GM19240 (cell line): ENCODE results near the gene B4GALT3.
A peak's percentile ranks its signal among the peaks of the same experiment; 100 is the strongest.

Experiments used
- DNase-seq: peaks from one replicate; pipeline ENCODE4 v3.0.0; 2011; ENCODE audit warnings: low spot score; ENCODE audit not compliant: insufficient read length

The B4GALT3 gene

GRCh38 chr1:161163793-161164192, 13.5 kb downstream of the B4GALT3 start:
- DNase-seq, result no peak

GRCh38 chr1:161162806-161163205, 14.5 kb downstream of the B4GALT3 start:
- no peak for DNase-seq

- no peak for DNase-seq
Measured at GRCh38 chr1:161162052-161162451, 15.3 kb downstream of the B4GALT3 start.

- DNase-seq, result no peak
Measured at GRCh38 chr1:161161652-161162051, 15.7 kb downstream of the B4GALT3 start.

GRCh38 chr1:161160671-161161145, 16.6 kb downstream of the B4GALT3 start:
- no peak for DNase-seq

GRCh38 chr1:161159913-161160243, 17.4 kb downstream of the B4GALT3 start:
- DNase-seq, result no peak

GRCh38 chr1:161159087-161159912, 18.0 kb downstream of the B4GALT3 start, which contains the start of gene USP21:
Gene USP21 (plus strand): TSS chr1:161159500. CDS start chr1:161160641, 1,141 bp downstream.
- DNase-seq, result peak; percentile 83

- DNase-seq, result no peak
Measured at GRCh38 chr1:161158316-161159010, 18.8 kb downstream of the B4GALT3 start.

- no peak for DNase-seq
Measured at GRCh38 chr1:161157867-161158266, 19.4 kb downstream of the B4GALT3 start.

- DNase-seq, result peak; percentile 81
Measured at GRCh38 chr1:161153682-161154337, 23.5 kb downstream of the B4GALT3 start, which contains the start of gene UFC1. Gene UFC1 (plus strand): TSS chr1:161153978. CDS start chr1:161153998, 20 bp downstream.

- no peak for DNase-seq
Measured at GRCh38 chr1:161153176-161153575, 24.1 kb downstream of the B4GALT3 start.

GRCh38 chr1:161145832-161146231, 31.5 kb downstream of the B4GALT3 start:
- DNase-seq, result no peak

GRCh38 chr1:161140755-161141400, 36.4 kb downstream of the B4GALT3 start:
- no peak for DNase-seq

GRCh38 chr1:161139766-161140165, 37.5 kb downstream of the B4GALT3 start:
- no peak for DNase-seq

- no peak for DNase-seq
Measured at GRCh38 chr1:161138431-161138830, 38.9 kb downstream of the B4GALT3 start.

- DNase-seq, result no peak
Measured at GRCh38 chr1:161137881-161138280, 39.4 kb downstream of the B4GALT3 start.

GRCh38 chr1:161133220-161133740, 44.0 kb downstream of the B4GALT3 start:
- DNase-seq, result peak; percentile 22

GRCh38 chr1:161132410-161133219, 44.7 kb downstream of the B4GALT3 start, which contains the start of gene DEDD:
Gene DEDD (minus strand): TSS chr1:161132667. CDS start chr1:161124462, 8,205 bp downstream.
- peak; percentile 87 for DNase-seq

- DNase-seq, result no peak
Measured at GRCh38 chr1:161131523-161132409, 45.5 kb downstream of the B4GALT3 start.
